HG02642 (cell line): Measurements from ENCODE around the gene SH3D21.

Experiments used
- ATAC-seq: cut with Tn5 transposase; IDR thresholded peaks from one replicate; pipeline ENCODE4 v1.9.1; 2021; ENCODE audit warnings: mild to moderate bottlenecking; ENCODE audit not compliant: unreplicated experiment, poor library complexity

Gene SH3D21

GRCh38 chr1:36352910-36353878, 47.0 kb downstream of the SH3D21 start:
- no peak for ATAC-seq

GRCh38 chr1:36354486-36354885, 48.3 kb downstream of the SH3D21 start:
- ATAC-seq, result no peak

GRCh38 chr1:36355811-36356210, 49.6 kb downstream of the SH3D21 start:
- no peak for ATAC-seq

DNA sequence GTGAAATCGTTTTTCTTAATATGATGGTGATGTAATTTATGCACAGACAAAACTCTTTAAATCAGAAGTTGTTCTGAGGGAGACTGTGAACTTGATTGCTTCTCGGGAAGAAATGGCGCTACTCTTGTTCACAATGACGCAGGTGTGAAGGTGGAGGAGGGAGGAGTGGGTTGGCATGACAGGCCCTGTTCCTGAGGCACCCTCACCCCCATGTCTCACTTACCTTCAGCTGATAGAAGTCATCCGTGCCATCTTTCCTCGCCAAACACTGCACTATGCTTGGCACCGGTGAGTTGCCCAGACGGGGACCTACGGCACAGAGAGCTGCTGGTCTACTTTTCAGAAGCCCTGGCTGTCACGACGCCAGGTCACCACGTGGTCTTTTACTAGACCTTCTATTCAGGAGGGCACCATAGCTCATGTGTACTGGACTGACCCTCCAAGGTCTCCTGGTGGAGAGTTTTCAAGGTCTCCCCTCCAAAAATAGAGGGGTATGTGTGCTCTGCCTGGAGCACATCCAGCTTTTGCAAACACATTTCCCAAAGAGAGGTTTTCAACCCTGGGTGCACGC, 52.4 kb downstream of the SH3D21 start:
- ATAC-seq, result no peak

DNA sequence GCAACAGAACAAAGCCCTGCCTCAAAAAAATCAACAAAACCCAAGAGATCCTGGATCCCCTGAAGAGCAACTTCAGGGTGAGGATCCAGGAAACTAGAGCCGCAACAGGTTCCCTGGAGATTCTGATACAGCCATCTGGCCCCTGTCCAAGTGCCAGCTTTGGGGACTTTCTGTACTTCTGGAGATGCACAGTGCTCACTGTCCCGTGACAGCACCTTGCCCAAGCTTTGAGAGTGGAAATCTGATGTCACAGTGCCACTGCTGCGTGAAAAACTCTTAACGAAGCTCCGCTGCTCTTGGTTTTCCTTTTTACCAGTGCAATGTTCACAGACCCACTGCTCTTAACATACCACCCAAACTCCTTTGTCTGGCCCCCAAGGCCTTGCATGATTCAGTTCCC, 53.2 kb downstream of the SH3D21 start:
- ATAC-seq, result no peak

GRCh38 chr1:36359911-36360550, 53.9 kb downstream of the SH3D21 start:
- ATAC-seq, result no peak

DNA sequence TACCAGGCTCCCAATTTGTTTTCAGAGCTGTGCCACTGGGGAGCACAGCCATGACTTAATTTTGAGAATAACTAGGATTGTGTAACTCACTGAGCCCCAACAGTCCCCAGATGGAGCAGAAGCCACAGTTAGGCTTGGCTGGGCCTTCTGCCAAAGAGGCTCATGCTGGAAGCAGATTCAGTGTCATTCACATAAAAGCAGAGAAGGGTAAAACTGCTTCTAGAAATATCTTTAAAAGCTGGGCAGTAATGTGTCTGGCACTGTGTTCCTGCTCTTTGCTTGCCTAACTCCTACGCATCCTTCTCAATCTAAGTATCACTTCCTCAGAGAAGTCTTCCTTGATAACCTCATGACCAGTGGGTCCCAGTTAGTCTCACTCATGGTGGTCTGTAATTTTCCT, 59.2 kb downstream of the SH3D21 start:
- no peak for ATAC-seq

- ATAC-seq, result no peak
These were observed 60.0 kb downstream of the SH3D21 start for GRCh38 chr1:36366091-36366661.

DNA sequence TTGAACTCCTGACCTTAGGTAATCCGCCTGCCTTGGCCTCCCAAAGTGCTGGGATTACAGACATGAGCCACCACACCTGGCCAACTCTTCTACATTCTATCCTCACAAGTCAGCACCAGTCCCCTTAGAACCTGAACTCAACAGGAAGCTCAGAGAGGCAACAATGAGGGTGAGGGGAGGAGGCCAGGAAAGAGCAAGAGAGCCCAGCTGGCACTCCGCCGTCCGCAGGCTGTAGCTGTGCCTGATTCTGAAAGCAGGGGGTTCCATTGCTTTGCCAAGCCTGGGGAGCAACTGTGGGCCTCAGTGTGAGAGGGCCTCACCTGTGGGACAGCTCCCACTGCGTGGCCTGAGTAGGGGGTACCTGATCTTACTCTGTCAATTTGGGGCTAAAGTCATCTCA, 60.9 kb downstream of the SH3D21 start:
- no peak for ATAC-seq

GRCh38 chr1:36367798-36368197, 61.6 kb downstream of the SH3D21 start:
- ATAC-seq, result no peak

DNA sequence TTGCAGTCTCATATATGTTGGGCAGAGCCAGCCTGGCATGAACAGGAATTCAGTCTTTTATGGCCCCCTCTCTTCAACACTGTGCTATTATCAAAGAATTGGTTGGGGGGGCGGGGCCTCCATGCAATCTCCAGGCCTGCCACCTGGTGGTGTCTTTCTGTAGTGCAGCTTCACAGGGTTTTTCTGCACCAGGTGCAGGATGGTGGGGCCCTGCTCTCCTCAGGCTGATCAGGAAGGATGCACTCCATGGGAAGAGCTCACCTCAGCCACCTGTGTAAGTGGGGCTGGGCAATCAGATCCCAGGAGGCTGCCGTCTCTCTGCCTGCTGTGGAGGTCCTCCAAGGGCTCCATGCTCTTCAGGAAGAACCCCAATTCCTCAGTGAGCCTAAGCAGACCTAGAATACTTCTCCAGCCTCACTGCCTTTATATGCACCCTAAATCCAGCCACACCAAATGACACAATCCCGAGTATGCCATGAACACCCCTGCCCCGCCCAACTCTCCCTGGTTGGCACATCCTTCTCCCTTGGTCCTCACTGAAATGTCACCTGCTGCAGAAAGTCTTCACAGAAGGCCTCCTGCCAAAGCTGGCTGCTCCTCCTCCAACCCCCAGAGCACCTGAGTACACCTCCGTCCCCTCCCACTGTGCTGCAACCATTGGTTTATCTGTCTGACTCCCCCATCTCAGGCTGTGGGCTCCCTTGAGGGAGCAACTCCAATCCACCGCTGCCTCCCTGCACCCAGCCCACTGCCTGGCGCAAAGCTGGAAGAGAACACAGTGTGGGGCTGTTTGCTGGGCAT, 63.1 kb downstream of the SH3D21 start:
- ATAC-seq, result no peak
